Vagina (tissue), 2 donors: ENCODE results near the gene NT5DC1.

Experiments used
- CTCF ChIP-seq, 3 experiments: fragments of 450-650 bp in 2 of 3; fragments of 200-600 bp in 1 of 3; sonication (generic) in 1 of 3; IDR thresholded peaks; one replicate each; pipeline ENCODE4 v1.5.1; 2017 to 2019; ENCODE audit warnings: antibody characterized with exemption in 3 of 3, mild to moderate bottlenecking in 2 of 3, moderate library complexity in 2 of 3
- POLR2A ChIP-seq, 2 donors: fragments of 450-650 bp; IDR thresholded peaks; one replicate each; pipeline ENCODE4 v1.6.1; 2017; ENCODE audit warnings: antibody characterized with exemption in 2 of 2, mild to moderate bottlenecking in 2 of 2, moderate library complexity in 2 of 2
- POLR2AphosphoS5 ChIP-seq, 2 donors: sonication (generic); formaldehyde crosslinking; IDR thresholded peaks; one replicate each; pipeline ENCODE4 v1.9.0; 2017; ENCODE audit warnings: antibody characterized with exemption in 2 of 2, mild to moderate bottlenecking in 2 of 2, low read depth in 1 of 2; ENCODE audit not compliant: insufficient read depth in 1 of 2

- no peak for TF ChIP-seq CTCF (IDR thresholded peaks at IDR 0.05)
- TF ChIP-seq POLR2A (IDR thresholded peaks at IDR 0.05): no peak
- TF ChIP-seq POLR2AphosphoS5 (IDR thresholded peaks at IDR 0.05; ENCODE audit: insufficient read depth in 1 of 2, low read depth in 1 of 2): no peak
Measured at GRCh38 chr6:116265041-116265829, 164.6 kb downstream of the NT5DC1 start.
